ENCODE results near the gene AGMAT. TPM values are rescaled to one million over a fixed set of nuclear protein-coding genes. Genes with fewer than 3 reads are reported as not detected.
A peak's percentile ranks its signal among the peaks of the same experiment; 100 is the strongest.

The AGMAT gene, protein sequence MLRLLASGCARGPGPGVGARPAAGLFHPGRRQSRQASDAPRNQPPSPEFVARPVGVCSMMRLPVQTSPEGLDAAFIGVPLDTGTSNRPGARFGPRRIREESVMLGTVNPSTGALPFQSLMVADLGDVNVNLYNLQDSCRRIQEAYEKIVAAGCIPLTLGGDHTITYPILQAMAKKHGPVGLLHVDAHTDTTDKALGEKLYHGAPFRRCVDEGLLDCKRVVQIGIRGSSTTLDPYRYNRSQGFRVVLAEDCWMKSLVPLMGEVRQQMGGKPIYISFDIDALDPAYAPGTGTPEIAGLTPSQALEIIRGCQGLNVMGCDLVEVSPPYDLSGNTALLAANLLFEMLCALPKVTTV
- total RNA-seq (2012; rRNA removed) = 0.18 and 0.28 TPM in 2 replicates
- polyA plus RNA-seq (2012; rRNA removed) = 0.20 and 0.26 TPM in 2 replicates
- 0.18 and 0.20 TPM in 2 replicates for polyA plus RNA-seq (2012; cell fraction: cytosol; rRNA removed)
- 0.09 TPM in 2 replicates for polyA plus RNA-seq (2012; cell fraction: nucleus; rRNA removed; ENCODE audit: low replicate concordance)
- Bru-seq, nascent RNA = percentile 15 among the genes with signal in this experiment
- percentile 21 among the genes with signal in this experiment for BruChase-seq, experiment 1, labeled RNA remaining after a 6-hour chase
- BruChase-seq, experiment 2, labeled RNA remaining after a 2-hour chase = percentile 15 among the genes with signal in this experiment
- long read RNA-seq, partial matches to known transcripts = 0 of 1 reads
- long read RNA-seq, other reads (novel, unspliced or antisense) = 0 of 1 reads

DNA sequence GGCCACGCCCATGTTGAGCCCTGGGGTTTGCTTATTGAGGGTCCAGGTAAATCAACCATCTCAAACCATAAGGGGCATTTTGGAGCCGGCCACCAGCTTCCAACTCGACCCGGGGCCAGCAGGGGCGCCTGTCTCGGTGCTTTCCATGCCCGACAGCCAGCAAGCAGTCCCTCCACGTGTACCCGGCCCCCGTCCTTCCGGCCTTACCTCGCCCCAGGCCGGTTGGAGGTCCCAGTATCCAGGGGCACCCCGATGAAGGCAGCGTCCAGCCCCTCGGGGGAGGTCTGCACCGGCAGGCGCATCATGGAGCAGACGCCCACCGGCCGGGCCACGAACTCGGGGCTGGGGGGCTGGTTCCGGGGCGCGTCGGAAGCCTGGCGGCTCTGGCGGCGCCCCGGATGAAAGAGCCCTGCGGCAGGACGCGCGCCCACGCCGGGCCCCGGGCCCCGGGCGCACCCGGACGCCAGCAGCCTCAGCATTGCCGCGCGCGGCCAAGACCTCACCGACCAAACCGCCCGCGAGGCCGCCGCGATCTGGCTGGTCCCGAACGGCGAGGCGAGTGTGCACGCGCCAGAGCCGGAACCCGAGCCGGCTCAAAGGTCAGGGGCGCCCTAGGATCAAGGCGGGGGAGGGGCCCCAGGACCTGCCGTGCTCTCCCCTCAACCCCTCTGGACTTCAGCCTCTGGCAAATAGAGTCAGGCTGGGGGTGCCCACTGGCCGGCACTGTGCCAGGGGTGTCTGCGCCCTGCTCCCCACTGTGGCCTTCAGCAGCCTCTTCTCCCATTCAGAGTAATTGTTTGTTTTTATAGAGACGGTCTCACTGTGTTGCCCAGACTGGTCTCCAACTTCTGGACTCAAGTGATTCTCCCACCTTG lies at the start of gene AGMAT:
AGMAT (minus strand) TSS at position 563 of the 875 bp plus-strand sequence; CDS start at position 479, 84 bp downstream.
- POLR2A ChIA-PET (ENCODE audit: unreplicated experiment) = no interaction called here
- H3K9ac ChIP-seq (ENCODE audit: low read depth, low read length) = no peak within 1 kb of the TSS

More for the DNA sequence above, at the start of gene AGMAT:
- Histone ChIP-seq H3K9me1 (ENCODE audit: insufficient read depth, low read length) (no peaks in the 10 kb centered on the region), H2BK120ac (ENCODE audit: low read depth, low read length) (no peak within 1 kb of the TSS), H3K79me1 (ENCODE audit: low read depth in 1 of 2, low read length in 2 of 2) (no peaks in the 10 kb centered on the region), H3K4me2 (ENCODE audit: low read depth, low read length) (peak within 1 kb of the TSS; percentile 49), H3K4me1 (ENCODE audit: control insufficient read depth, insufficient read depth, low read length) (no peaks in the 10 kb centered on the region), H3K23ac (ENCODE audit: low read depth, low read length) (no peak within 1 kb of the TSS), H4K20me1 (ENCODE audit: insufficient read depth, low read length) (no peaks in the 10 kb centered on the region), H2BK20ac (ENCODE audit: low read depth, low read length) (no peak within 1 kb of the TSS), H3K36me3 (ENCODE audit: control insufficient read depth, insufficient read depth, low read length) (no peaks in the 10 kb centered on the region), H4K5ac (ENCODE audit: low read depth, low read length) (no peak within 1 kb of the TSS; the same call in 1 of the 2 replicates), H2AK5ac (ENCODE audit: low read depth, low read length) (no peak within 1 kb of the TSS), H3K9me3 (ENCODE audit: control insufficient read depth, insufficient read depth, low read length) (no peaks in the 10 kb centered on the region; the same call in 1 of the 2 replicates), H2BK15ac (ENCODE audit: low read depth, low read length) (no peak within 1 kb of the TSS), H3K4ac (ENCODE audit: low read depth, low read length) (no peak within 1 kb of the TSS), H3K18ac (ENCODE audit: low read depth, low read length) (no peak within 1 kb of the TSS), H3K27ac (ENCODE audit: insufficient read depth, low read length) (no peak within 1 kb of the TSS), H2BK5ac (ENCODE audit: low read depth, low read length, poor library complexity, severe bottlenecking) (no peak within 1 kb of the TSS), H2AK9ac (replicated peaks; ENCODE audit: low read depth, low read length, poor library complexity) (peak within 1 kb of the TSS; percentile 61), H2AFZ (replicated peaks; ENCODE audit: low read length, poor library complexity) (peak within 1 kb of the TSS; percentile 92), H3K4me3 (ENCODE audit: insufficient read depth, low read depth, low read length) (peak within 1 kb of the TSS; percentile 4; the same call in 1 of the 2 replicates), H3K56ac (ENCODE audit: extremely low read depth, insufficient read depth, low read length) (no peak within 1 kb of the TSS), H3K27me3 (ENCODE audit: control insufficient read depth, insufficient read depth, low read length) (no peaks in the 10 kb centered on the region; the same call in 1 of the 2 replicates), H4K8ac (ENCODE audit: low read depth in 2 of 2, low read length in 2 of 2) (peak within 1 kb of the TSS in 1 of 2 experiments; percentile 42; a peak in 1 of 4 replicates), H3K14ac (replicated peaks; ENCODE audit: low read depth, low read length) (no peak within 1 kb of the TSS), H4K91ac (ENCODE audit: insufficient read depth, low read depth, low read length) (no peak within 1 kb of the TSS)
- TF ChIP-seq CTCF (conservative IDR thresholded peaks at IDR 0.05; ENCODE audit: low read depth, low read length) = 0 out of 2 replicates have a peak, but pooled peaks have one; percentile 19
- TF ChIP-seq NFE2L2 (IDR thresholded peaks at IDR 0.05; ENCODE audit: low read depth, low read length) = no peak
- in situ Hi-C loops (cut with MboI; ENCODE audit: low sequenced_read_pairs) = no loop called here
- 3% methylated on average over 35 of the region's 68 CpGs; no CpG with 5 or more reads in 1 of the 2 experiments for WGBS, 2 experiments (ENCODE audit: extremely low coverage in 2 of 2, insufficient read length in 1 of 2)
- no TSS peak for BruUV-seq (replicated peaks)
- ATAC-seq (ENCODE audit: low read depth) (peak; percentile 69), DNase-seq (no peak)
- intact Hi-C loops (cut with micrococcal nuclease) = no loop called here
- dilution Hi-C loops (cut with HindIII; ENCODE audit: low sequenced_read_pairs, unreplicated experiment) = no loop called here
- CTCF ChIA-PET = interaction anchor here (0.6 kb wide), 1 partner anchor 11 kb away, joined by 3 read pairs; no protein-coding TSS in a partner anchor

Data from IMR-90 (cell line).